ENCODE data around the gene TOMM70. TPM values are rescaled to one million over a fixed set of nuclear protein-coding genes. Genes with fewer than 3 reads are reported as not detected.

Gene TOMM70
- total and polyA plus RNA-seq, 2 of the 13 experiments (the other 11 are each of a cell fraction or from before 2014, with no cell fraction given): 27.0 to 77.2 TPM

DNA sequence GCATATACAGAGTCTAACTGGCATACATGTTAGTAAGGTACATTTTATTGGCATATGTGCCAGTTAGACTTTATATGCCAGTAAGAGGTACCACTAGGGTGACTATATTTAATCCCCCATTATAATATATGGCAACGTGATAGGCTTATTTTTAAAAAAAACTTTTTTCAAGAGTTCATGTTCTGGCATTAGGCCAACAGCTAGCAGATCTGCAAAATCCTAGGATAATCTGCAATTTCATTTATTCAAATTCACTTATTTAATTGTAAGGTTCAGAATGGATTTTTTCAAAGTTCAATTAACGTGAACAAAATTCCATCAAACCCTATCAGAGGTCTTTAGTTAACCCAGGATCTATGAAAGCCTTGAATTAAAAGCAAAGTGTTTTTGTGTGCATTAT is 34.5 kb downstream of the TOMM70 start:
- no TSS peak for BruUV-seq (replicated peaks)
- no peak for DNase-seq (ENCODE audit: low spot score)
- no peak for FAIRE-seq
- intact Hi-C loops (cut with micrococcal nuclease; ENCODE audit: unreplicated experiment): no loop called here
- no peak overlapping the region for H3K4me2 ChIP-seq (ENCODE audit: low read depth, low read length)
- ATAC-seq: no peak
- H3K79me2 ChIP-seq (ENCODE audit: insufficient read depth, low read length): no peaks in the 10 kb centered on the region
- no peaks in the 10 kb centered on the region for H3K27me3 ChIP-seq (ENCODE audit: control insufficient read depth in 1 of 2, insufficient read depth in 2 of 2, low read length in 2 of 2)
- 93% methylated on average over 2 of the region's 2 CpGs for WGBS (ENCODE audit: low lambda C conversion rate)
- peaks cover 6 to 61% of the 10 kb centered on the region in 2 experiments for H3K36me3 ChIP-seq (replicated peaks in 1 of 2; ENCODE audit: control insufficient read depth in 1 of 2, insufficient read depth in 2 of 2, low read length in 2 of 2)
- CTCF ChIA-PET (ENCODE audit: low intra/inter-chr PET ratio, low total read pairs): no interaction called here
- no peak overlapping the region for H2AFZ ChIP-seq (ENCODE audit: low read length)
- peaks cover 4% of the 10 kb centered on the region; the same call in 1 of the 2 replicates for H3K9me3 ChIP-seq (ENCODE audit: low read length)
- POLR2A ChIA-PET: interaction anchor here (1.3 kb wide), 1 partner anchor 31 kb away, joined by 3 read pairs; the partner anchor contains the start of gene NIT2
- no peaks in the 10 kb centered on the region for H4K20me1 ChIP-seq (ENCODE audit: insufficient read depth, low read length)
- H3K4me1 ChIP-seq (ENCODE audit: insufficient read depth, low read length): no peaks in the 10 kb centered on the region
- H3K9ac ChIP-seq (ENCODE audit: insufficient read depth, low read depth, low read length): no peak overlapping the region
- H3K27ac ChIP-seq (ENCODE audit: extremely low read length, insufficient read depth, low read length): no peak overlapping the region
- in situ Hi-C loops (cut with HindIII; ENCODE audit: extremely low pct_ligation_motif_present, low pct_unique_long_range_greater_than_20kb): no loop called here
- H3K4me3 ChIP-seq (replicated peaks in 1 of 3; ENCODE audit: insufficient read depth in 1 of 3, low read depth in 2 of 3, low read length in 3 of 3): no peak overlapping the region
- TF ChIP-seq YEATS2 (CRISPR knock-in tag; IDR thresholded peaks at IDR 0.05; ENCODE audit: borderline replicate concordance): no peak
- TF ChIP-seq ZNF484 (CRISPR knock-in tag; IDR thresholded peaks at IDR 0.05; ENCODE audit: borderline replicate concordance, low read depth): no peak
- TF ChIP-seq ZNF646 (CRISPR knock-in tag; IDR thresholded peaks at IDR 0.05): no peak
- no peak for TF ChIP-seq TSC22D2 (CRISPR knock-in tag; IDR thresholded peaks at IDR 0.05; ENCODE audit: borderline replicate concordance)
- TF ChIP-seq, protein P1, sequence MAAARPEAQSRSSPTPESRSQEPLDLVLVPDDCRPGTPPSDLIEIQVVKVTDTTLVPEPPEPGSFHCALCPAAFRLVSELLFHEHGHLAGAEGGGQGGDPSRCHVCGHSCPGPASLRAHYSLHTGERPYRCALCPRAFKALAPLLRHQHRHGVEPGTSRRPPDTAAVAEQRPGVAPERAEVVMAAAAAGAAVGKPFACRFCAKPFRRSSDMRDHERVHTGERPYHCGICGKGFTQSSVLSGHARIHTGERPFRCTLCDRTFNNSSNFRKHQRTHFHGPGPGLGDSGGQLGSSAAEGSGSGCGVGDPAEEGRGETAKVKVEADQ (CRISPR knock-in tag; IDR thresholded peaks at IDR 0.05; ENCODE audit: borderline replicate concordance): no peak
- TF ChIP-seq ZNF205 (CRISPR knock-in tag; IDR thresholded peaks at IDR 0.05): no peak
- no peak for TF ChIP-seq ZNF577 (CRISPR knock-in tag; IDR thresholded peaks at IDR 0.05; ENCODE audit: borderline replicate concordance, low read depth)
- TF ChIP-seq, protein P2, sequence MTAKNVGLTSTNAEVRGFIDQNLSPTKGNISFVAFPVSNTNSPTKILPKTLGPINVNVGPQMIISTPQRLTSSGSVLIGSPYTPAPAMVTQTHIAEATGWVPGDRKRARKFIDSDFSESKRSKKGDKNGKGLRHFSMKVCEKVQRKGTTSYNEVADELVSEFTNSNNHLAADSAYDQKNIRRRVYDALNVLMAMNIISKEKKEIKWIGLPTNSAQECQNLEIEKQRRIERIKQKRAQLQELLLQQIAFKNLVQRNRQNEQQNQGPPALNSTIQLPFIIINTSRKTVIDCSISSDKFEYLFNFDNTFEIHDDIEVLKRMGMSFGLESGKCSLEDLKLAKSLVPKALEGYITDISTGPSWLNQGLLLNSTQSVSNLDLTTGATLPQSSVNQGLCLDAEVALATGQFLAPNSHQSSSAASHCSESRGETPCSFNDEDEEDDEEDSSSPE (CRISPR knock-in tag; IDR thresholded peaks at IDR 0.05): no peak
- TF ChIP-seq TGIF2 (CRISPR knock-in tag; IDR thresholded peaks at IDR 0.05): no peak
- TF ChIP-seq HNF1A (IDR thresholded peaks at IDR 0.05; ENCODE audit: low read depth): no peak
- TF ChIP-seq HNF1A (CRISPR knock-in tag; IDR thresholded peaks at IDR 0.05; ENCODE audit: borderline replicate concordance): no peak
- TF ChIP-seq ZNF264 (CRISPR knock-in tag; IDR thresholded peaks at IDR 0.05): no peak
